Activated CD4-positive, alpha-beta T cell treated with anti-CD3 and anti-CD28 coated beads for 36 hours (primary cell): Measurements from ENCODE around the gene ATP9A. TPM values are rescaled to one million over a fixed set of nuclear protein-coding genes. Genes with fewer than 3 reads are reported as not detected.

Experiments used
- ATAC-seq: fragments of 200-7000 bp; cut with Tn5 transposase; one replicate; pipeline ENCODE4 v1.10.0; 2021; ENCODE audit warnings: mild to moderate bottlenecking, moderate library complexity
- CTCF ChIA-PET: fragments of 350-600 bp; sonication (Branson Sonifier 250); formaldehyde crosslinking; loops from one replicate; lab custom pipeline; 2021; ENCODE audit warnings: antibody characterized with exemption; lab: Charles Lee
- POLR2A ChIA-PET: fragments of 350-600 bp; sonication (Branson Sonifier 250); formaldehyde crosslinking; loops from one replicate; lab custom pipeline; 2021; ENCODE audit warnings: antibody characterized with exemption, inconsistent platforms; lab: Charles Lee
- DNase-seq: peaks from one replicate; pipeline ENCODE4 v3.0.0-alpha.2; 2020
- H3K27ac Mint-ChIP-seq: one replicate; pipeline ENCODE4 v1.8.0; 2021; ENCODE audit warnings: mixed read lengths
- H3K27me3 Mint-ChIP-seq: one replicate; pipeline ENCODE4 v1.8.0; 2021; ENCODE audit warnings: mixed read lengths
- H3K36me3 Mint-ChIP-seq: one replicate; pipeline ENCODE4 v1.8.0; 2021; ENCODE audit warnings: low read depth, mixed read lengths
- H3K4me1 Mint-ChIP-seq: one replicate; pipeline ENCODE4 v1.8.0; 2021; ENCODE audit warnings: mixed read lengths
- H3K4me3 Mint-ChIP-seq: one replicate; pipeline ENCODE4 v1.8.0; 2021; ENCODE audit warnings: mild to moderate bottlenecking, moderate library complexity, mixed read lengths
- H3K9me3 Mint-ChIP-seq: one replicate; pipeline ENCODE4 v1.8.0; 2021; ENCODE audit warnings: low read depth, mixed read lengths
- intact Hi-C, 2 experiments: fragments of 100-400 bp; cut with DNase I in 1 of 2; cut with micrococcal nuclease in 1 of 2; formaldehyde crosslinking; loops; one replicate each; pipeline versions ENCODE4 v1.14.2 to v1.15.1; 2022 to 2024; cut with DNase I, micrococcal nuclease
- total RNA-seq, 2 experiments: library from RNA; stranded (reverse); gene quantifications; one replicate each; pipeline ENCODE4 v1.2.3, GENCODE V29; 2021

The ATP9A gene
- total RNA-seq, 2 experiments from 2014 or later, result 2.2 to 2.7 TPM

GRCh38 chr20:51622004-51622874 is 146.0 kb downstream of the ATP9A start:
- DNase-seq (no peak), ATAC-seq (peak; percentile 24)
- H3K36me3 Mint-ChIP-seq, result no peaks in the 10 kb centered on the region
- peaks cover 6% of the 10 kb centered on the region for H3K4me1 Mint-ChIP-seq
- no peak overlapping the region for H3K27ac Mint-ChIP-seq
- CTCF ChIA-PET, result interaction anchor here (0.6 to 1.8 kb wide), 9 partner anchors 8 to 630 kb away, joined by 3 to 8 read pairs (median 3); no protein-coding TSS in a partner anchor
- intact Hi-C loops, result no loop called here
- H3K9me3 Mint-ChIP-seq, result no peaks in the 10 kb centered on the region
- peaks cover 3% of the 10 kb centered on the region for H3K27me3 Mint-ChIP-seq
- POLR2A ChIA-PET, result interaction anchor here (0.6 kb wide), 1 partner anchor 469 kb away, joined by 3 read pairs; no protein-coding TSS in a partner anchor
- H3K4me3 Mint-ChIP-seq, result no peak overlapping the region

GRCh38 chr20:51620432-51620831 is 147.8 kb downstream of the ATP9A start:
- intact Hi-C loops, result no loop called here
- ChIA-PET CTCF (interaction anchor here (0.6 to 1.3 kb wide), 7 partner anchors 15 to 633 kb away, joined by 3 to 6 read pairs (median 4); no protein-coding TSS in a partner anchor), POLR2A (no interaction called here)
- no peak overlapping the region for H3K4me3 Mint-ChIP-seq
- DNase-seq, result no peak
- peaks cover 4% of the 10 kb centered on the region for H3K4me1 Mint-ChIP-seq
- peaks cover 3% of the 10 kb centered on the region for H3K27me3 Mint-ChIP-seq
- H3K9me3 Mint-ChIP-seq, result no peaks in the 10 kb centered on the region
- ATAC-seq, result no peak
- H3K27ac Mint-ChIP-seq, result no peak overlapping the region
- no peaks in the 10 kb centered on the region for H3K36me3 Mint-ChIP-seq

- POLR2A ChIA-PET, result no interaction called here
- no peak for ATAC-seq
Observed at GRCh38 chr20:51616060-51616459, 152.1 kb downstream of the ATP9A start.

GRCh38 chr20:51614687-51615086 is 153.5 kb downstream of the ATP9A start:
- no peak for DNase-seq
- no peaks in the 10 kb centered on the region for H3K36me3 Mint-ChIP-seq
- ChIA-PET CTCF (interaction anchor here (0.6 to 2.3 kb wide), 6 partner anchors 8 to 318 kb away, joined by 3 to 9 read pairs (median 4); no protein-coding TSS in a partner anchor), POLR2A (no interaction called here)
- intact Hi-C loops, result no loop called here
- no peak overlapping the region for H3K4me3 Mint-ChIP-seq
- H3K27me3 Mint-ChIP-seq, result peaks cover 6% of the 10 kb centered on the region
- peaks cover 16% of the 10 kb centered on the region for H3K4me1 Mint-ChIP-seq
- ATAC-seq, result no peak
- H3K9me3 Mint-ChIP-seq, result no peaks in the 10 kb centered on the region
- no peak overlapping the region for H3K27ac Mint-ChIP-seq

More at GRCh38 chr20:51616060-51616459, 152.1 kb downstream of the ATP9A start:
- Mint-ChIP-seq H3K4me1 (peaks cover 4% of the 10 kb centered on the region), H3K9me3 (no peaks in the 10 kb centered on the region), H3K27ac (no peak overlapping the region), H3K4me3 (no peak overlapping the region), H3K27me3 (peaks cover 4% of the 10 kb centered on the region), H3K36me3 (no peaks in the 10 kb centered on the region)
- no peak for DNase-seq
- intact Hi-C loops, result no loop called here
- CTCF ChIA-PET, result interaction anchor here (2.3 kb wide), 1 partner anchor 19 kb away, joined by 9 read pairs; no protein-coding TSS in a partner anchor

- no peak overlapping the region for H3K27ac Mint-ChIP-seq
- ATAC-seq (no peak), DNase-seq (no peak)
- no peaks in the 10 kb centered on the region for H3K9me3 Mint-ChIP-seq
- H3K36me3 Mint-ChIP-seq, result no peaks in the 10 kb centered on the region
- peaks cover 27% of the 10 kb centered on the region for H3K4me1 Mint-ChIP-seq
- ChIA-PET POLR2A (interaction anchor here (0.7 kb wide), 1 partner anchor 11 kb away, joined by 3 read pairs; no protein-coding TSS in a partner anchor), CTCF (interaction anchor here (0.7 to 1.8 kb wide), 4 partner anchors 9 to 280 kb away, joined by 3 to 8 read pairs (median 3); no protein-coding TSS in a partner anchor)
- H3K27me3 Mint-ChIP-seq, result peaks cover 6% of the 10 kb centered on the region
- H3K4me3 Mint-ChIP-seq, result no peak overlapping the region
- intact Hi-C loops, result no loop called here
Observed at GRCh38 chr20:51613580-51613979, 154.6 kb downstream of the ATP9A start.

- ChIA-PET POLR2A (interaction anchor here (0.7 kb wide), 1 partner anchor 11 kb away, joined by 3 read pairs; no protein-coding TSS in a partner anchor), CTCF (interaction anchor here (1.6 kb wide), 1 partner anchor 24 kb away, joined by 4 read pairs; no protein-coding TSS in a partner anchor)
- no peak overlapping the region for H3K4me3 Mint-ChIP-seq
Observed at GRCh38 chr20:51612896-51613295, 155.3 kb downstream of the ATP9A start.

GRCh38 chr20:51611625-51611890 is 156.6 kb downstream of the ATP9A start:
- no peak overlapping the region for H3K27ac Mint-ChIP-seq
- POLR2A ChIA-PET, result interaction anchor here (0.6 to 0.7 kb wide), 2 partner anchors 131 to 576 kb away, joined by 3 to 4 read pairs; no protein-coding TSS in a partner anchor
- H3K9me3 Mint-ChIP-seq, result no peaks in the 10 kb centered on the region

More at GRCh38 chr20:51612896-51613295, 155.3 kb downstream of the ATP9A start:
- peaks cover 33% of the 10 kb centered on the region for H3K4me1 Mint-ChIP-seq
- H3K27me3 Mint-ChIP-seq, result peaks cover 7% of the 10 kb centered on the region
- DNase-seq (no peak), ATAC-seq (no peak)
- intact Hi-C loops, result no loop called here
- H3K27ac Mint-ChIP-seq, result no peak overlapping the region
- H3K36me3 Mint-ChIP-seq, result no peaks in the 10 kb centered on the region
- H3K9me3 Mint-ChIP-seq, result no peaks in the 10 kb centered on the region

GRCh38 chr20:51610761-51611624 is 157.2 kb downstream of the ATP9A start:
- no peaks in the 10 kb centered on the region for H3K9me3 Mint-ChIP-seq
- H3K36me3 Mint-ChIP-seq, result no peaks in the 10 kb centered on the region
- ATAC-seq (no peak), DNase-seq (no peak)
- ChIA-PET CTCF (interaction anchor here (0.6 to 1.6 kb wide), 8 partner anchors 10 to 625 kb away, joined by 3 to 5 read pairs (median 3); no protein-coding TSS in a partner anchor), POLR2A (interaction anchor here (0.6 to 0.7 kb wide), 2 partner anchors 19 to 575 kb away, joined by 3 to 4 read pairs; no protein-coding TSS in a partner anchor)
- no peak overlapping the region for H3K27ac Mint-ChIP-seq
- H3K4me3 Mint-ChIP-seq, result no peak overlapping the region
- intact Hi-C loops, result no loop called here
- peaks cover 35% of the 10 kb centered on the region for H3K4me1 Mint-ChIP-seq
- peaks cover 7% of the 10 kb centered on the region for H3K27me3 Mint-ChIP-seq

More at GRCh38 chr20:51611625-51611890, 156.6 kb downstream of the ATP9A start:
- Mint-ChIP-seq H3K27me3 (peaks cover 7% of the 10 kb centered on the region), H3K4me1 (peaks cover 35% of the 10 kb centered on the region), H3K4me3 (no peak overlapping the region), H3K36me3 (no peaks in the 10 kb centered on the region)
- CTCF ChIA-PET, result interaction anchor here (0.8 to 1.6 kb wide), 5 partner anchors 11 to 33 kb away, joined by 3 to 4 read pairs (median 3); no protein-coding TSS in a partner anchor
- DNase-seq (no peak), ATAC-seq (no peak)
- intact Hi-C loops, result no loop called here

- ChIA-PET CTCF (interaction anchor here (1.5 kb wide), 1 partner anchor 35 kb away, joined by 3 read pairs; no protein-coding TSS in a partner anchor), POLR2A (interaction anchor here (0.6 kb wide), 1 partner anchor 20 kb away, joined by 3 read pairs; no protein-coding TSS in a partner anchor)
- no peaks in the 10 kb centered on the region for H3K36me3 Mint-ChIP-seq
- intact Hi-C loops, result no loop called here
- H3K4me3 Mint-ChIP-seq, result no peak overlapping the region
- peak; percentile 61 for ATAC-seq
- peaks cover 7% of the 10 kb centered on the region for H3K27me3 Mint-ChIP-seq
- peaks cover 35% of the 10 kb centered on the region for H3K4me1 Mint-ChIP-seq
- no peaks in the 10 kb centered on the region for H3K9me3 Mint-ChIP-seq
- peak; percentile 35 for DNase-seq
- no peak overlapping the region for H3K27ac Mint-ChIP-seq
Observed at GRCh38 chr20:51610111-51610510, 158.1 kb downstream of the ATP9A start.

GRCh38 chr20:51609251-51609650 is 158.9 kb downstream of the ATP9A start:
- ChIA-PET POLR2A (interaction anchor here (0.6 kb wide), 1 partner anchor 77 kb away, joined by 3 read pairs; no protein-coding TSS in a partner anchor), CTCF (interaction anchor here (0.6 to 1.5 kb wide), 9 partner anchors 13 to 1906 kb away, joined by 3 to 8 read pairs (median 3); no protein-coding TSS in a partner anchor)
- ATAC-seq (peak; percentile 28), DNase-seq (no peak)
- intact Hi-C loops, result no loop called here
- Mint-ChIP-seq H3K36me3 (no peaks in the 10 kb centered on the region), H3K9me3 (no peaks in the 10 kb centered on the region), H3K4me1 (peaks cover 35% of the 10 kb centered on the region), H3K4me3 (no peak overlapping the region), H3K27me3 (peaks cover 5% of the 10 kb centered on the region), H3K27ac (no peak overlapping the region)
